Right atrium auricular region (tissue), 2 donors: Measurements from ENCODE around the gene MAGEB3. TPM values are rescaled to one million over a fixed set of nuclear protein-coding genes. Genes with fewer than 3 reads are reported as not detected.

Source experiments
- DNase-seq: peaks from one replicate; pipeline ENCODE4 v3.0.0-alpha.2; 2019; ENCODE audit warnings: low spot score
- H3K27ac ChIP-seq, 2 donors: fragments of 200-600 bp; sonication (generic); 1 replicate in 1 of 2; 2 replicates in 1 of 2; pipeline ENCODE4 v1.5.1; 2016 to 2019
- H3K27me3 ChIP-seq, 2 donors: fragments of 200-600 bp; sonication (generic); one replicate each; pipeline versions ENCODE4 v1.5.1 to v1.6.0; 2017 to 2019
- H3K36me3 ChIP-seq: fragments of 200-600 bp; sonication (generic); one replicate; pipeline ENCODE4 v1.5.1; 2016
- H3K4me1 ChIP-seq, 2 donors: fragments of 200-600 bp; sonication (generic); one replicate each; pipeline versions ENCODE4 v1.5.1 to v1.6.0; 2017 to 2019
- H3K4me3 ChIP-seq, 2 donors: fragments of 200-600 bp; sonication (generic); 1 replicate in 1 of 2; 2 replicates in 1 of 2; pipeline ENCODE4 v1.5.1; 2017 to 2019; ENCODE audit warnings: mild to moderate bottlenecking in 1 of 2, moderate library complexity in 1 of 2
- H3K9me3 ChIP-seq, 2 donors: fragments of 200-600 bp; sonication (generic); one replicate each; pipeline ENCODE4 v1.5.1; 2019
- total RNA-seq, 2 donors: library from RNA; depleted of rRNA; stranded (reverse); fragments of >200 nt; gene quantifications; one replicate each; pipeline ENCODE4 v1.1.0, GENCODE V29; 2016
- TF ChIP-seq, protein P1 (sequence below), 2 donors: fragments of 200-600 bp; sonication (generic); IDR thresholded peaks; one replicate each; pipeline ENCODE4 v1.5.1; 2019; ENCODE audit warnings: antibody characterized with exemption in 2 of 2

The MAGEB3 gene
- total RNA-seq, 2 donors from 2014 or later, result not detected

DNA sequence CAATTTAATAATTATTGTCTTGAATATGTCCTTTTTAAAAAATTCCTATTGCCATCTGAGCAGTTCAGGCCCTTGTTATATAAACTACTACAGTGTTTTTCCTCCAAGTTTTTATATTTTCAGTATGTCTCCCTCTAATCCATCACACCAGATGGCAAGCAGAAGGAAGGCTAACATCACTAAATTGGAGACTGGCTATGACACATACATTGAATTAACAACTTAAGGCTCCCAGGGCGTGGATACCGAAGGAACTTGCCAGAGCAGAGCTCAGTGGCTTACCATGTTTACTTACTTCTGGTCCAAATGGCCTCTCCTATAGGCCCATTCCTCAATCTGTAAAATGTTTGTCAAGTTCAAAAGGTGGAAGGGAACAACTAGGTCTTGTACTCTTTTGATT is 29.5 kb downstream of the MAGEB3 start:
- Histone ChIP-seq H3K4me3 (no peak overlapping the region), H3K27me3 (no peaks in the 10 kb centered on the region), H3K9me3 (no peaks in the 10 kb centered on the region), H3K4me1 (no peaks in the 10 kb centered on the region), H3K27ac (no peak overlapping the region), H3K36me3 (no peaks in the 10 kb centered on the region)
- TF ChIP-seq, protein P1, sequence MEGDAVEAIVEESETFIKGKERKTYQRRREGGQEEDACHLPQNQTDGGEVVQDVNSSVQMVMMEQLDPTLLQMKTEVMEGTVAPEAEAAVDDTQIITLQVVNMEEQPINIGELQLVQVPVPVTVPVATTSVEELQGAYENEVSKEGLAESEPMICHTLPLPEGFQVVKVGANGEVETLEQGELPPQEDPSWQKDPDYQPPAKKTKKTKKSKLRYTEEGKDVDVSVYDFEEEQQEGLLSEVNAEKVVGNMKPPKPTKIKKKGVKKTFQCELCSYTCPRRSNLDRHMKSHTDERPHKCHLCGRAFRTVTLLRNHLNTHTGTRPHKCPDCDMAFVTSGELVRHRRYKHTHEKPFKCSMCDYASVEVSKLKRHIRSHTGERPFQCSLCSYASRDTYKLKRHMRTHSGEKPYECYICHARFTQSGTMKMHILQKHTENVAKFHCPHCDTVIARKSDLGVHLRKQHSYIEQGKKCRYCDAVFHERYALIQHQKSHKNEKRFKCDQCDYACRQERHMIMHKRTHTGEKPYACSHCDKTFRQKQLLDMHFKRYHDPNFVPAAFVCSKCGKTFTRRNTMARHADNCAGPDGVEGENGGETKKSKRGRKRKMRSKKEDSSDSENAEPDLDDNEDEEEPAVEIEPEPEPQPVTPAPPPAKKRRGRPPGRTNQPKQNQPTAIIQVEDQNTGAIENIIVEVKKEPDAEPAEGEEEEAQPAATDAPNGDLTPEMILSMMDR (IDR thresholded peaks at IDR 0.05), result no peak
- DNase-seq, result no peak

DNA sequence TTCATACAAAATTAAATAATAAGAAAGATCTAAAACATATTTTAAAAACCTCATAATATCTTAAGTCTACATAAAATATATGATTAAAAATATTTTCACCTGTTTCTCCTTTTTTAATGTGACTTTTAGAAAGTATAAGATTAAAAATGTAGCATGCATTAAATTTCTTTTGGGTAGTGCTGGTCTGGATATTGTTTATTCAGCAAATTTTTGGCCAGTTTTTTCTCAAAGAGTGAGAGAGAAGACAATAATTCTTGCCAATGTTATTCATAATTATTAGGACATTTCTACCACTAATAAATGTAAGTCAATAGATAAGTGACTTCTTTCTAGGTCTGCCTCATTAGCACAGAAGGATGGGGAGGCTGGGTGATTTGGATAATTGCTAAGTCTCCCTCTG is 30.6 kb downstream of the MAGEB3 start:
- H3K36me3 ChIP-seq, result no peaks in the 10 kb centered on the region
- no peak overlapping the region for H3K4me3 ChIP-seq
- no peaks in the 10 kb centered on the region for H3K9me3 ChIP-seq
- DNase-seq, result no peak
- TF ChIP-seq, protein P1 (IDR thresholded peaks at IDR 0.05), result no peak
- H3K27ac ChIP-seq, result no peak overlapping the region
- H3K4me1 ChIP-seq, result no peaks in the 10 kb centered on the region
- H3K27me3 ChIP-seq, result no peaks in the 10 kb centered on the region

DNA sequence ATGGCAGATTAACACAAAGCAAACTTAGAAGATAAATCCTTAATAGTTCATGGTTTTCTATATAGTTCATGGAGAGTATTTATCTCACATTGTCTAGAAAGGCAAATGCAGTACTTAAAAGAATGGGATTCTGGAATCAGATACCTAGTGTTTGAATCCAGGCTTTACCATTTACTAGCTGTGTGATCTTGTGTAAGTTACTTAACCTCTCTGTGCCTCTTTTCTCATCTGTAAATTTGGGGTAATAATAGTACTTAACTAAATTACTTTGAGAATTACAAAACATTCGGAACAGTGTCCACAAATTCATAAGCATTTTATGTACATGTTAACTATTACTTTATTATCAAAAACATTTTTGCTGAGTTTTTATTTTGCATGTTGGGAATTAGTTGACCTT is 32.3 kb downstream of the MAGEB3 start:
- H3K9me3 ChIP-seq, result no peaks in the 10 kb centered on the region
- H3K36me3 ChIP-seq, result no peaks in the 10 kb centered on the region
- DNase-seq, result no peak
- H3K27me3 ChIP-seq, result no peaks in the 10 kb centered on the region
- TF ChIP-seq, protein P1 (IDR thresholded peaks at IDR 0.05), result no peak
- no peak overlapping the region for H3K4me3 ChIP-seq
- H3K4me1 ChIP-seq, result no peaks in the 10 kb centered on the region
- no peak overlapping the region for H3K27ac ChIP-seq

DNA sequence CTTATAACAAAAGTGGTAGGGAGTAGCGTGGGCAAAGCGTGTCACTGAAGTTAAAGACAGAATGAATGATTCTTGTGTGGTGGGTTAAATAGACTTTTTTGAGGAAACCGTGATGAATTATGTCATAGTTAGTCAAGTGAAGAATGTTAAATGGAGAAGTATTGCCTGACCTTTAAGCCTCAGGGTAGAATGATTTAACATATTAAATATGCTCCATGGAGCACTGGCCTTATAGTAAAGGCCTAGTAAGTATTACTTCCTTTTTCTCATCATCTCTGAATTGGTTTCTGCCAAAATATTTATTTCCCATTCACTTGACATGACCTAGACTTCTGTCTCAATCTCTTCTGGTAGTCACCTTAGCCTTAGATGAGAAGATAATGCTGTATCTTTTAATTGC is 40.2 kb downstream of the MAGEB3 start:
- TF ChIP-seq, protein P1 (IDR thresholded peaks at IDR 0.05), result no peak
- H3K27ac ChIP-seq, result no peak overlapping the region
- H3K4me1 ChIP-seq, result no peaks in the 10 kb centered on the region
- H3K36me3 ChIP-seq, result no peaks in the 10 kb centered on the region
- H3K27me3 ChIP-seq, result no peaks in the 10 kb centered on the region
- H3K4me3 ChIP-seq, result no peak overlapping the region
- no peaks in the 10 kb centered on the region for H3K9me3 ChIP-seq
- DNase-seq, result no peak

DNA sequence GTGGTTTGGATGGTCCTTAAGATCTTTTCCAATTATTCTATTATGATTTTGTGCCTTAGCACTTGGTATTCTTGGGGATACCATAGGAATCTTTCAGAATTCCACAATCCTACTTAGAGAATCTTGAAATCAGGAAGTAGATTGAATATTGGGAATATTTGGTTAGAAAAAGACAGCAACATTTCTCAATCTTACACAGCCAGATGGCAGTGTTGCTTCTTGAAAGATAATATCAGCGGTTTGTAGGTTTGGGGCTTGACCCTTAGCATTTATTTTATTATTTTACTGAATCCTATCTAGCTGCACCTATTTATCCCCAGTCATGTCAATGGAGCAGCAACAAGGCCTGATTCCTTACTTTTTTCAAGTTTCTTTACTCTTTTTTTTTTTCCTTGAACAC is 45.0 kb downstream of the MAGEB3 start:
- Histone ChIP-seq H3K36me3 (no peaks in the 10 kb centered on the region), H3K4me3 (no peak overlapping the region), H3K4me1 (no peaks in the 10 kb centered on the region), H3K27me3 (no peaks in the 10 kb centered on the region), H3K27ac (no peak overlapping the region), H3K9me3 (no peaks in the 10 kb centered on the region)
- DNase-seq, result no peak
- TF ChIP-seq, protein P1 (IDR thresholded peaks at IDR 0.05), result no peak

DNA sequence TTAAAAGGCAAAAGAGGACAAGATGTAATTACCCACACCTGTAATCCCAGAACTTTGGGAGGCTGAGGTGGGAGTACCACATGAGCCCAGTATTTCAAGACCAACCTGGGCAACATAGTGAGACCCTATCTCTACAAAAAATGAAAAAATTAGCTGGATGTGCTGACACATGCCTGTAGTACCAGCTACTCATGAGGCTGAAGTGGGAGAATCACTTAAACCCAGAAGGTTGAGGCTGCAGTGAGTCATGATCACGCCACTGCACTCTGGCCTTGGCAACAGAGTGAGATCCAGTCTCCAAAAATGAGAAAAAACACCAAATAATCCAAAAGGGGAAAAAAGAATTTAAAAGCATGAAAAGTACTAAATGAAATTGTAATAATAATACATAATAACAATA is 47.9 kb downstream of the MAGEB3 start:
- TF ChIP-seq, protein P1 (IDR thresholded peaks at IDR 0.05), result no peak
- no peaks in the 10 kb centered on the region for H3K36me3 ChIP-seq
- H3K4me1 ChIP-seq, result no peaks in the 10 kb centered on the region
- no peak overlapping the region for H3K4me3 ChIP-seq
- DNase-seq, result no peak
- H3K27ac ChIP-seq, result no peak overlapping the region
- H3K9me3 ChIP-seq, result no peaks in the 10 kb centered on the region
- H3K27me3 ChIP-seq, result no peaks in the 10 kb centered on the region
